ENCODE data around the gene TOR1AIP2. TPM values are rescaled to one million over a fixed set of nuclear protein-coding genes. Genes with fewer than 3 reads are reported as not detected.

Gene TOR1AIP2
- total and polyA plus RNA-seq, 2 of the 8 experiments (the other 6 are each of a cell fraction or from before 2014, with no cell fraction given), result 12.1 to 75.2 TPM

DNA sequence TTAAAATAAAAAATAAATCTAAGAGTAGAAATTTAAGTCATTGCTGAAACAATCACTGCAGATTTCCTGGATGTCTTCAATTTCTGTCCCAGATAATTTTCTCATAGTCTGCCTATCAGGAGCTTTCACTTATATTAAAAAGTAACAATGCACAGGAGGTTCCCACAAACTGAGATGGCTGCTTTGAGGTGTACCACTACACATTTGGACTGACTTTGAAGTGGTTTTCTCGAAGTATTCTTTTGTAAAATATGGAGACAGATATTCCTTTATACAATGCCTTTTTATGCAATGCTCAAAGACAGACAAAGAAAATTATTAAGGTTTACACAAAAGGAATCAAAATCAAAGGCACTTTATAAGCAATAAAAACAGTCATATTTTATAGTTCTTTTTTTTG lies 24.5 kb downstream of the TOR1AIP2 start:
- POLR2A ChIA-PET (ENCODE audit: partially characterized antibody), result no interaction called here
- H4K20me1 ChIP-seq (replicated peaks in 1 of 2; ENCODE audit: control insufficient read depth in 1 of 2, insufficient read depth in 2 of 2, low read length in 2 of 2), result no peaks in the 10 kb centered on the region
- no peak overlapping the region for H3K27ac ChIP-seq (ENCODE audit: low read depth, low read length)
- H3K79me1 ChIP-seq (ENCODE audit: low read depth, low read length), result no peaks in the 10 kb centered on the region; the same call in 1 of the 2 replicates
- H3K4me1 ChIP-seq (replicated peaks in 1 of 4; ENCODE audit: control insufficient read depth in 3 of 4, insufficient read depth in 4 of 4, low read length in 3 of 4), result no peaks in the 10 kb centered on the region
- no peaks in the 10 kb centered on the region for H3K9me3 ChIP-seq (ENCODE audit: insufficient read depth in 2 of 2, low read depth in 1 of 2, low read length in 1 of 2)
- H2BK5ac ChIP-seq (ENCODE audit: low read depth, low read length), result no peak overlapping the region
- H4K5ac ChIP-seq (ENCODE audit: insufficient read length, low read depth, low read length), result no peak overlapping the region
- H2BK120ac ChIP-seq (replicated peaks; ENCODE audit: low read depth, low read length), result no peak overlapping the region
- H2BK12ac ChIP-seq (ENCODE audit: low read depth, low read length), result no peak overlapping the region
- no peak overlapping the region for H3K18ac ChIP-seq (ENCODE audit: extremely low read depth, low read length)
- FAIRE-seq (no peak), DNase-seq (ENCODE audit: low read depth in 1 of 2, low spot score in 2 of 2) (no peak)
- H3K9ac ChIP-seq (replicated peaks in 1 of 4; ENCODE audit: extremely low read depth in 1 of 4, low read depth in 3 of 4, low read length in 3 of 4), result no peak overlapping the region
- no peak overlapping the region for H4K91ac ChIP-seq (replicated peaks; ENCODE audit: insufficient read length, low read length)
- no peaks in the 10 kb centered on the region for H3K23me2 ChIP-seq (ENCODE audit: low read depth, low read length)
- no peak overlapping the region for H3K4me3 ChIP-seq (ENCODE audit: extremely low read depth in 1 of 4, insufficient read depth in 2 of 4, low read depth in 3 of 4, low read length in 4 of 4)
- H3K4me2 ChIP-seq (ENCODE audit: insufficient read depth in 1 of 2, low read depth in 2 of 2, low read length in 2 of 2), result no peak overlapping the region
- H2BK15ac ChIP-seq (ENCODE audit: low read length), result no peak overlapping the region
- H2AFZ ChIP-seq (ENCODE audit: low read length), result no peak overlapping the region
- H3K36me3 ChIP-seq (ENCODE audit: control insufficient read depth in 2 of 4, insufficient read depth in 4 of 4, low read length in 3 of 4), result peaks cover 2 to 35% (median 8%) of the 10 kb centered on the region in 4 experiments; a peak in 7 of 8 replicates
- H2BK20ac ChIP-seq (ENCODE audit: low read length), result no peak overlapping the region
- CTCF ChIA-PET (ENCODE audit: partially characterized antibody), result interaction anchor here (1.8 kb wide), 1 partner anchor 38 kb away, joined by 7 read pairs; no protein-coding TSS in a partner anchor
- H3K27me3 ChIP-seq (replicated peaks in 1 of 4; ENCODE audit: control insufficient read depth in 3 of 4, extremely low read depth in 1 of 4, insufficient read depth in 3 of 4, low read length in 3 of 4), result no peaks in the 10 kb centered on the region
- 88% methylated on average over 1 of the region's 1 CpG; no CpG with 5 or more reads in 1 of the 2 experiments for WGBS, 2 experiments (ENCODE audit: extremely low coverage in 1 of 2, insufficient coverage in 1 of 2, insufficient read length in 1 of 2, insufficient replicate concordance in 2 of 2, low coverage in 1 of 2, low lambda C conversion rate in 2 of 2, missing lambda C conversion rate in 1 of 2)
- no peak overlapping the region for H3K23ac ChIP-seq (ENCODE audit: insufficient read length)
- no peak overlapping the region for H4K8ac ChIP-seq (ENCODE audit: extremely low read depth, insufficient read depth, low read length)
- no peak overlapping the region for H2AK5ac ChIP-seq (ENCODE audit: low read depth, low read length)
- no peaks in the 10 kb centered on the region for H3K79me2 ChIP-seq (ENCODE audit: control insufficient read depth in 1 of 2, insufficient read depth in 2 of 2, low read length in 2 of 2)
- H3K4ac ChIP-seq (replicated peaks; ENCODE audit: insufficient read length, low read depth, low read length), result no peak overlapping the region
- no peak overlapping the region for H3K14ac ChIP-seq (ENCODE audit: insufficient read length)
- H3K56ac ChIP-seq (replicated peaks; ENCODE audit: insufficient read length, low read depth, low read length), result no peak overlapping the region
- TF ChIP-seq KDM5A (IDR thresholded peaks at IDR 0.05; ENCODE audit: low read length), result no peak
- TF ChIP-seq BRCA1 (IDR thresholded peaks at IDR 0.05; ENCODE audit: low read depth, low read length), result no peak
- TF ChIP-seq RXRA (IDR thresholded peaks at IDR 0.05; ENCODE audit: insufficient read depth, low read depth, low read length), result no peak
- no peak for TF ChIP-seq ZNF274 (IDR thresholded peaks at IDR 0.05; ENCODE audit: borderline replicate concordance, extremely low read depth, low read length)
- TF ChIP-seq EZH2 (IDR thresholded peaks at IDR 0.05; ENCODE audit: low read depth, low read length, severe bottlenecking), result no peak
- no peak for TF ChIP-seq NANOG (IDR thresholded peaks at IDR 0.05; ENCODE audit: insufficient read depth, low read depth, low read length, poor library complexity, severe bottlenecking)
- TF ChIP-seq RAD21 (IDR thresholded peaks at IDR 0.05 in 1 of 2, conservative IDR thresholded peaks at IDR 0.05 in 1 of 2; ENCODE audit: low read depth in 2 of 2, low read length in 2 of 2), result no peak
- no peak for TF ChIP-seq PHF8 (conservative IDR thresholded peaks at IDR 0.05; ENCODE audit: low read depth, low read length)
- no peak for TF ChIP-seq MAX (IDR thresholded peaks at IDR 0.05)
- no peak for TF ChIP-seq JUND (IDR thresholded peaks at IDR 0.05; ENCODE audit: low read length)
- no peak for TF ChIP-seq SRF (IDR thresholded peaks at IDR 0.05; ENCODE audit: low read depth, low read length)
- no peak for TF ChIP-seq HDAC2 (IDR thresholded peaks at IDR 0.05; ENCODE audit: borderline replicate concordance in 1 of 2, low read depth in 2 of 2, low read length in 2 of 2)

Data from H1 (cell line).